ENCODE data around the gene EIF4E3.

Gene EIF4E3

GRCh38 chr3:71689291-71689690 is 35.9 kb downstream of the EIF4E3 start:
- DNase-seq (ENCODE audit: low spot score) = peak; percentile 38

GRCh38 chr3:71688121-71688520 is 37.1 kb downstream of the EIF4E3 start:
- no peak for DNase-seq (ENCODE audit: low spot score)

- DNase-seq (ENCODE audit: low spot score) = no peak
Measured at GRCh38 chr3:71685686-71686085, 39.5 kb downstream of the EIF4E3 start.

- no peak for DNase-seq (ENCODE audit: low spot score)
Measured at GRCh38 chr3:71684757-71685386, 40.3 kb downstream of the EIF4E3 start.

- DNase-seq (ENCODE audit: low spot score) = no peak
Measured at GRCh38 chr3:71684046-71684756, 41.0 kb downstream of the EIF4E3 start.

- DNase-seq (ENCODE audit: low spot score) = peak; percentile 33
Measured at GRCh38 chr3:71681224-71681668, 44.0 kb downstream of the EIF4E3 start.

- DNase-seq (ENCODE audit: low spot score) = no peak
Measured at GRCh38 chr3:71680603-71681002, 44.6 kb downstream of the EIF4E3 start.

GRCh38 chr3:71676931-71677330 is 48.3 kb downstream of the EIF4E3 start:
- DNase-seq (ENCODE audit: low spot score) = no peak

GRCh38 chr3:71673486-71673885 is 51.7 kb downstream of the EIF4E3 start:
- no peak for DNase-seq (ENCODE audit: low spot score)

- DNase-seq (ENCODE audit: low spot score) = no peak
Measured at GRCh38 chr3:71672807-71673206, 52.4 kb downstream of the EIF4E3 start.

GRCh38 chr3:71672340-71672739 is 52.9 kb downstream of the EIF4E3 start:
- no peak for DNase-seq (ENCODE audit: low spot score)

GRCh38 chr3:71671216-71671845 is 53.9 kb downstream of the EIF4E3 start:
- DNase-seq (ENCODE audit: low spot score) = no peak

- DNase-seq (ENCODE audit: low spot score) = no peak
Measured at GRCh38 chr3:71662568-71662967, 62.6 kb downstream of the EIF4E3 start.

- no peak for DNase-seq (ENCODE audit: low spot score)
Measured at GRCh38 chr3:71662056-71662455, 63.1 kb downstream of the EIF4E3 start.

- DNase-seq (ENCODE audit: low spot score) = no peak
Measured at GRCh38 chr3:71659864-71660591, 65.2 kb downstream of the EIF4E3 start.

GRCh38 chr3:71657831-71658530 is 67.2 kb downstream of the EIF4E3 start:
- peak; percentile 21 for DNase-seq (ENCODE audit: low spot score)

- no peak for DNase-seq (ENCODE audit: low spot score)
Measured at GRCh38 chr3:71655061-71655460, 70.1 kb downstream of the EIF4E3 start.

GRCh38 chr3:71653414-71653807 is 71.8 kb downstream of the EIF4E3 start:
- no peak for DNase-seq (ENCODE audit: low spot score)

GRCh38 chr3:71652781-71653413 is 72.3 kb downstream of the EIF4E3 start:
- DNase-seq (ENCODE audit: low spot score) = peak; percentile 60

GRCh38 chr3:71651625-71652024 is 73.6 kb downstream of the EIF4E3 start:
- no peak for DNase-seq (ENCODE audit: low spot score)

- no peak for DNase-seq (ENCODE audit: low spot score)
Measured at GRCh38 chr3:71650372-71650771, 74.8 kb downstream of the EIF4E3 start.
